ENCODE results near the gene FGD3. TPM values are rescaled to one million over a fixed set of nuclear protein-coding genes. Genes with fewer than 3 reads are reported as not detected.
"Not testable (repeated sequence)": the region's sequence is repeated elsewhere in the genome, so short reads cannot be mapped to it uniquely, and the experiment has no call there.

FGD3 gene, protein sequence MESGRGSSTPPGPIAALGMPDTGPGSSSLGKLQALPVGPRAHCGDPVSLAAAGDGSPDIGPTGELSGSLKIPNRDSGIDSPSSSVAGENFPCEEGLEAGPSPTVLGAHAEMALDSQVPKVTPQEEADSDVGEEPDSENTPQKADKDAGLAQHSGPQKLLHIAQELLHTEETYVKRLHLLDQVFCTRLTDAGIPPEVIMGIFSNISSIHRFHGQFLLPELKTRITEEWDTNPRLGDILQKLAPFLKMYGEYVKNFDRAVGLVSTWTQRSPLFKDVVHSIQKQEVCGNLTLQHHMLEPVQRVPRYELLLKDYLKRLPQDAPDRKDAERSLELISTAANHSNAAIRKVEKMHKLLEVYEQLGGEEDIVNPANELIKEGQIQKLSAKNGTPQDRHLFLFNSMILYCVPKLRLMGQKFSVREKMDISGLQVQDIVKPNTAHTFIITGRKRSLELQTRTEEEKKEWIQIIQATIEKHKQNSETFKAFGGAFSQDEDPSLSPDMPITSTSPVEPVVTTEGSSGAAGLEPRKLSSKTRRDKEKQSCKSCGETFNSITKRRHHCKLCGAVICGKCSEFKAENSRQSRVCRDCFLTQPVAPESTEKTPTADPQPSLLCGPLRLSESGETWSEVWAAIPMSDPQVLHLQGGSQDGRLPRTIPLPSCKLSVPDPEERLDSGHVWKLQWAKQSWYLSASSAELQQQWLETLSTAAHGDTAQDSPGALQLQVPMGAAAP
- 10 to 100 TPM; 49.7 to 61.0 TPM for total RNA-seq

DNA sequence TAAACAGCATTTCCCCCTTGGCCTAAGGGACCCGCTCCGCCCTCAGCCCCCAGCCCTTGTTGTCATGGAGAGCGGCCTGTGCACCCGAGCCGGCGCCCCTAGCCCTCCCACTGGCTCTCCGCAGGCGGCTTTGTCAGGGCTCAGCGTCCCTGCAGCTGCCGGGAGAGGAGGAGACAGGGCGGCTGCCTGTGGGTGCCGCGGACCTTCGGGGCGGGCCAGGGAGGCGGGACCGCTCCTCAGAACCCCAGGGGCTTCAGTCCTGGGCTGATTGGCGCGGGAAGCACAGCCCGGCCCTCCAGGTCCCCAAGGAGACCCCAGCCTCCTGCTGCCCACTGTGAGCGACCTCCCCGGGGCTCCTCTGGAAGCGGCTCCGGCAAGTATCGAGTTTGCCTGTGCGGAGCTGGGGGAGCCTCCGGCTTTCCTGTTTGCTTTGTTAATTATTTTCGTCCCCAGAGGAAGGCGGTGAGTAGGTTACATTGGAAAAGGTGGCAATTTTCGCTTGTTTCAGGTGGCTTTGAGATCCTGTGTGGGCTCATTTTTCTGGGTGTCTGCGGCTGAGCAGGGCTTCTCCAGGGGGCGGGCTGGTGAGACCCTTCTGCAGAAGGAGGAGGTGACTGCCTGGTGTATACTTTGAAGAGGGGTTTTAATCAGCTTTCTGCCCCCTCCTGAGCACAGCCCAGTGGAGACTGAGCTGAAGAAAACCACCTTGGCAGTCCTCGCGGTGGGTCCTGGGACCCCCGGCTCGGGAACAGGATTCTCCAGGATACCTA, at the start of gene FGD3:
Gene FGD3 (plus strand): TSS at position 256 of the 770 bp plus-strand sequence. CDS start 28,734 bp downstream, outside the sequence.
- Mint-ChIP-seq H3K27ac (peak within 1 kb of the TSS; percentile 72 to 83), H3K9me3 (no peaks in the 10 kb centered on the region), H3K36me3 (no peaks in the 10 kb centered on the region)

DNA sequence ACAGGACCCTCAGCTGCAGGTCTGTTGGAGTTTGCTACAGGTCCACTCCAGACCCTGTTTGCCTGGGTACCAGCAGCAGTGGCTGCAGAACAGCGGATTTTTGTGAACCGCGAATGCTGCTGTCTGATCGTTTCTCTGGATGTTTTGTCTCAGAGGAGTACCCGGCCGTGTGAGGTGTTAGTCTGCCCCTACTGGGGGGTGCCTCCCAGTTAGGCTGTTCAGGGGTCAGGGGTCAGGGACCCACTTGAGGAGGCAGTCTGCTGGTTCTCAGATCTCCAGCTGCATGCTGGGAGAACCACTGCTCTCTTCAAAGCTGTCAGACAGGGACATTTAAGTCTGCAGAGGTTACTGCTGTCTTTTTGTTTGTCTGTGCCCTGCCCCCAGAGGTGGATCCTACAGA, 42.2 kb upstream of the FGD3 start:
- H3K9me3 Mint-ChIP-seq; DNase-seq (ENCODE audit: low spot score in 2 of 2); H3K27ac Mint-ChIP-seq; H3K36me3 Mint-ChIP-seq; ATAC-seq: not testable (repeated sequence)

More for the DNA sequence above, at the start of gene FGD3:
- ATAC-seq, result peak; percentile 84 to 85
- DNase-seq (ENCODE audit: low spot score in 2 of 2), result peak in 1 of 2 donors; percentile 54

- Mint-ChIP-seq H3K36me3 (no peaks in the 10 kb centered on the region), H3K27ac (no peak overlapping the region), H3K9me3 (no peaks in the 10 kb centered on the region)
- no peak for ATAC-seq
- DNase-seq (ENCODE audit: low spot score in 2 of 2), result no peak
These were observed 35.5 kb upstream of the FGD3 start for GRCh38 chr9:92911511-92912475.

- DNase-seq (ENCODE audit: low spot score in 2 of 2) (no peak), ATAC-seq (no peak)
- Mint-ChIP-seq H3K9me3 (no peaks in the 10 kb centered on the region), H3K36me3 (no peaks in the 10 kb centered on the region), H3K27ac (peak overlapping the region in 1 of 2 donors; percentile 8)
These were observed 30.0 kb upstream of the FGD3 start for GRCh38 chr9:92917176-92917800.

GRCh38 chr9:92920437-92920836, 26.9 kb upstream of the FGD3 start:
- no peaks in the 10 kb centered on the region for H3K36me3 Mint-ChIP-seq
- H3K27ac Mint-ChIP-seq, result no peak overlapping the region
- DNase-seq (ENCODE audit: low spot score in 2 of 2), result no peak
- ATAC-seq, result no peak
- no peaks in the 10 kb centered on the region for H3K9me3 Mint-ChIP-seq

DNA sequence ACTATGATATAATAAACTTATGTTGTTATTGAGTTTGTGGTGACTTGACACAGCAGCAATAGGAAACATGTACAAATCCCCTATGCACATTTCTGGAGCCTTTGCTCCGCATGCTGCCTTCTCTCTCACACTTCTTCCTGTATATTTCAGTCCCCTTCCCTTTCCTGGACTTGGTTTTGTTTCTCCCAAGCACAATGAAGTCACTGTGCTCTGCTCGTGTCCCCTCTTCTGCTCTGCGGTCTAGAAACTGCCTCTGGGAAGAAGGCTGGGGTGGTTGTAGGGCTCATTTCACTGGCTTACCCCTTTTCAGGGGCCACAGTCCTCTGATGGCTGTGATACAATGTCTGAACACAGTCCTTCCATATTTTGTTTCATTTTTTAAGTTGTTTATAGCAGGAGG, 15.7 kb upstream of the FGD3 start:
- no peak for DNase-seq (ENCODE audit: low spot score in 2 of 2)
- ATAC-seq, result no peak
- Mint-ChIP-seq H3K36me3 (no peaks in the 10 kb centered on the region), H3K9me3 (no peaks in the 10 kb centered on the region), H3K27ac (no peak overlapping the region)

GRCh38 chr9:92934321-92934720, 13.0 kb upstream of the FGD3 start:
- no peak for ATAC-seq

GRCh38 chr9:92938025-92938424, 9.3 kb upstream of the FGD3 start:
- ATAC-seq (no peak), DNase-seq (ENCODE audit: low spot score in 2 of 2) (no peak)
- no peaks in the 10 kb centered on the region for H3K36me3 Mint-ChIP-seq
- no peak overlapping the region for H3K27ac Mint-ChIP-seq
- no peaks in the 10 kb centered on the region for H3K9me3 Mint-ChIP-seq

More at GRCh38 chr9:92934321-92934720, 13.0 kb upstream of the FGD3 start:
- H3K27ac Mint-ChIP-seq, result no peak overlapping the region
- H3K9me3 Mint-ChIP-seq, result no peaks in the 10 kb centered on the region
- no peak for DNase-seq (ENCODE audit: low spot score in 2 of 2)
- H3K36me3 Mint-ChIP-seq, result no peaks in the 10 kb centered on the region

DNA sequence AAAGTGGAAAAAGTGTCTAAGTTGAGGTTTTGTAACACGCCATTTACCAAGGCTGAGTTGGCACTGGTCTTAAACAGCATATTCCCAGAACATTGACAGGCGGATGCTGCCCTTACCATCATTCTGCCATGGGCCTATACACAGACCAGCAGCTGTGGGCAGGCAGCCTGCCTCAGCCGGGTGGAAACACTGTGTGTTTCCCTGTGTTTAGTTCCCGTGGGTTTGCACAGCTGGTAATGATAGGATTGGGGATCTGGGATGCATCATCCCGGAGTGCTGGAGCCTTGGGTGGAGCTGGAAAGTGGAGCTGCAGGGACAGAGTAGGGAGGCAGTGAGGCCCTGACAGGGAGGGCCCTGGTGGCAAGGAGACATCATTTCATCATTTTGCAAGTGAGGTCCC, 5.5 kb upstream of the FGD3 start:
- Mint-ChIP-seq H3K9me3 (no peaks in the 10 kb centered on the region), H3K36me3 (no peaks in the 10 kb centered on the region), H3K27ac (no peak overlapping the region)
- ATAC-seq (no peak), DNase-seq (ENCODE audit: low spot score in 2 of 2) (no peak)

- no peak overlapping the region for H3K27ac Mint-ChIP-seq
- ATAC-seq, result no peak
- no peaks in the 10 kb centered on the region for H3K9me3 Mint-ChIP-seq
- no peak for DNase-seq (ENCODE audit: low spot score in 2 of 2)
- H3K36me3 Mint-ChIP-seq, result no peaks in the 10 kb centered on the region
These were observed 4.4 kb upstream of the FGD3 start for GRCh38 chr9:92942688-92943616.

DNA sequence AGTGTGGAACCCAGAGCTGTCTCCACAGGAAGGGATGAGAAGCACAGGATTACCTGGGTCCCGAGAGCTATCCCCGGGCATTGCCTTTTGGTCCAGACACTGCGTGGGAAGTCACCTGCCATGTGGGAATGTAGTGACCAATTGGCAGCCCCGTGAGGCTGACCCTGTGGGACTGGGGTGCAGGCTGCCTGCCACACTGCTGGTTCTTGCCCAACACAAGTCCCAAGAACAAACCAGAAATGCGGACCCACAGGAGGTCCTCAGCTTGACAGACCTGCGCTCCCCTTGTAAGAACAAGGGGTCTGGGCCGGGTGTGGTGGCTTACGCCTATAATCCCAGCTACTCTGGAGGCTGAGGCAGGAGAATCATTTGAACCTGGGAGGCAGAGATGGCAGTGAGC, 2.4 kb upstream of the FGD3 start:
- no peak for DNase-seq (ENCODE audit: low spot score in 2 of 2)
- H3K9me3 Mint-ChIP-seq, result no peaks in the 10 kb centered on the region
- no peak for ATAC-seq
- H3K36me3 Mint-ChIP-seq, result no peaks in the 10 kb centered on the region
- no peak overlapping the region for H3K27ac Mint-ChIP-seq

- DNase-seq (ENCODE audit: low spot score in 2 of 2) (no peak), ATAC-seq (no peak)
- Mint-ChIP-seq H3K9me3 (no peaks in the 10 kb centered on the region), H3K27ac (no peak overlapping the region), H3K36me3 (no peaks in the 10 kb centered on the region)
These were observed 1.5 kb upstream of the FGD3 start for GRCh38 chr9:92945796-92946195.

DNA sequence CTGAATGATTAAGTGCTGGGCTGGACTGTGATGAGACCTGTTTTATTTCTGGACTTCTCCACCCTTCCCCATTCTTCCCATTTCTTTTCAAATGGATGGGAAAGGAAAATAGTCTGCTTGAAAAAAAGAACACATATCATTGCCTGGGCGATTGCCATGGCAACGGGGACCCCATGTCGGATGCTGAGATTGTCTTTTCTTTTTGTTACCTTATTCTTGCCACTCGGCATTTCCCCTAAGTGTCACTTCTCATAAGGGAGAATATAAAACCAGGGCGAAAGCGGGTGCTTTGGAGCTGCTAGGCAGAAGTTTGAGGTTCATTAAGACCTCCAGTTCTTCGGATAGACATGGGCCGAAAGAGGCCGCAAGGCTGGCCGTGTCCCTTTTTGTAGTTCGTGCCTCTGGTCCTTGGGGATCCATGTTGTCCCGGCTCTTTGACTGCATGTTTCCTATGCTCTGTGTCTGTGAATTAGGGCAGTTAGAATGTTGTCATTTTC, 763 bp downstream of the FGD3 start:
- ATAC-seq (no peak), DNase-seq (ENCODE audit: low spot score in 2 of 2) (no peak)
- no peaks in the 10 kb centered on the region for H3K36me3 Mint-ChIP-seq
- H3K9me3 Mint-ChIP-seq, result no peaks in the 10 kb centered on the region
- peak overlapping the region; percentile 44 to 83 for H3K27ac Mint-ChIP-seq

- no peak for DNase-seq (ENCODE audit: low spot score in 2 of 2)
- Mint-ChIP-seq H3K36me3 (no peaks in the 10 kb centered on the region), H3K9me3 (no peaks in the 10 kb centered on the region), H3K27ac (peak overlapping the region; percentile 12 to 83)
- no peak for ATAC-seq
These were observed 1.3 kb downstream of the FGD3 start for GRCh38 chr9:92948632-92949031.

Data from activated naive CD4-positive, alpha-beta T cell treated with anti-CD3 and anti-CD28 coated beads, Interleukin-2, amount 50 U/mL, for 72 hours (primary cell).